Measurements from ENCODE around the gene AKR1E2.

Gene AKR1E2

GRCh38 chr10:4802711-4803487 is 23.1 kb upstream of the AKR1E2 start:
- H3K4me1 ChIP-seq (ENCODE audit: low read depth, poor library complexity, severe bottlenecking): peaks cover 6% of the 10 kb centered on the region
- no peak overlapping the region for H2AFZ ChIP-seq (ENCODE audit: low read depth)
- H3K36me3 ChIP-seq (ENCODE audit: insufficient read depth): no peaks in the 10 kb centered on the region
- H3K4me2 ChIP-seq: no peak overlapping the region
- H3K79me2 ChIP-seq (ENCODE audit: insufficient read depth, low read depth): no peaks in the 10 kb centered on the region
- H4K20me1 ChIP-seq (ENCODE audit: insufficient read depth): no peaks in the 10 kb centered on the region
- no peak for TF ChIP-seq CTCF (conservative IDR thresholded peaks at IDR 0.05; ENCODE audit: low read depth, low read length)
- H3K4me3 ChIP-seq (IDR thresholded peaks at IDR 0.05; ENCODE audit: insufficient read depth, low read depth, low read length): no peak overlapping the region
- no peaks in the 10 kb centered on the region for H3K27me3 ChIP-seq (ENCODE audit: insufficient read depth, low read depth)
- H3K9ac ChIP-seq: no peak overlapping the region
- H3K27ac ChIP-seq: no peak overlapping the region

- Histone ChIP-seq H3K4me2 (no peak overlapping the region), H3K9ac (no peak overlapping the region), H3K36me3 (ENCODE audit: insufficient read depth) (no peaks in the 10 kb centered on the region), H3K27me3 (ENCODE audit: insufficient read depth, low read depth) (no peaks in the 10 kb centered on the region), H3K27ac (no peak overlapping the region), H3K79me2 (ENCODE audit: insufficient read depth, low read depth) (no peaks in the 10 kb centered on the region), H2AFZ (ENCODE audit: low read depth) (no peak overlapping the region), H4K20me1 (ENCODE audit: insufficient read depth) (no peaks in the 10 kb centered on the region), H3K4me1 (ENCODE audit: low read depth, poor library complexity, severe bottlenecking) (peaks cover 14% of the 10 kb centered on the region), H3K4me3 (IDR thresholded peaks at IDR 0.05; ENCODE audit: insufficient read depth, low read depth, low read length) (no peak overlapping the region)
- no peak for TF ChIP-seq CTCF (conservative IDR thresholded peaks at IDR 0.05; ENCODE audit: low read depth, low read length)
These were observed 22.2 kb upstream of the AKR1E2 start for GRCh38 chr10:4803822-4804221.

GRCh38 chr10:4804465-4804864 is 21.5 kb upstream of the AKR1E2 start:
- no peaks in the 10 kb centered on the region for H3K36me3 ChIP-seq (ENCODE audit: insufficient read depth)
- no peaks in the 10 kb centered on the region for H4K20me1 ChIP-seq (ENCODE audit: insufficient read depth)
- no peak overlapping the region for H3K4me3 ChIP-seq (IDR thresholded peaks at IDR 0.05; ENCODE audit: insufficient read depth, low read depth, low read length)
- no peak overlapping the region for H3K9ac ChIP-seq
- no peak overlapping the region for H3K27ac ChIP-seq
- H3K27me3 ChIP-seq (ENCODE audit: insufficient read depth, low read depth): no peaks in the 10 kb centered on the region
- H3K79me2 ChIP-seq (ENCODE audit: insufficient read depth, low read depth): no peaks in the 10 kb centered on the region
- peaks cover 14% of the 10 kb centered on the region for H3K4me1 ChIP-seq (ENCODE audit: low read depth, poor library complexity, severe bottlenecking)
- no peak overlapping the region for H2AFZ ChIP-seq (ENCODE audit: low read depth)
- H3K4me2 ChIP-seq: no peak overlapping the region
- no peak for TF ChIP-seq CTCF (conservative IDR thresholded peaks at IDR 0.05; ENCODE audit: low read depth, low read length)

GRCh38 chr10:4806534-4806933 is 19.5 kb upstream of the AKR1E2 start:
- H4K20me1 ChIP-seq (ENCODE audit: insufficient read depth): no peaks in the 10 kb centered on the region
- no peak overlapping the region for H3K4me2 ChIP-seq
- H3K4me3 ChIP-seq (IDR thresholded peaks at IDR 0.05; ENCODE audit: insufficient read depth, low read depth, low read length): no peak overlapping the region
- H3K4me1 ChIP-seq (ENCODE audit: low read depth, poor library complexity, severe bottlenecking): peaks cover 14% of the 10 kb centered on the region
- no peak overlapping the region for H3K9ac ChIP-seq
- no peak for TF ChIP-seq CTCF (conservative IDR thresholded peaks at IDR 0.05; ENCODE audit: low read depth, low read length)
- H2AFZ ChIP-seq (ENCODE audit: low read depth): no peak overlapping the region
- H3K27ac ChIP-seq: no peak overlapping the region
- H3K27me3 ChIP-seq (ENCODE audit: insufficient read depth, low read depth): no peaks in the 10 kb centered on the region
- H3K79me2 ChIP-seq (ENCODE audit: insufficient read depth, low read depth): no peaks in the 10 kb centered on the region
- H3K36me3 ChIP-seq (ENCODE audit: insufficient read depth): no peaks in the 10 kb centered on the region
